Uterus (tissue), 2 donors: ENCODE measurements around the gene KLHL4.
"Not testable (repeated sequence)": the region's sequence is repeated elsewhere in the genome, so short reads cannot be mapped to it uniquely, and the experiment has no call there.

ENCODE experiments used
- CTCF ChIP-seq, 4 experiments: fragments of 200-600 bp in 2 of 4; fragments of 450-650 bp in 2 of 4; sonication (generic) in 2 of 4; IDR thresholded peaks; one replicate each; pipeline ENCODE4 v1.5.1; 2016 to 2019; ENCODE audit warnings: antibody characterized with exemption in 4 of 4, mild to moderate bottlenecking in 2 of 4, moderate library complexity in 1 of 4
- POLR2A ChIP-seq, 2 donors: fragments of 450-650 bp; IDR thresholded peaks; one replicate each; pipeline ENCODE4 v1.6.1; 2016; ENCODE audit warnings: antibody characterized with exemption in 2 of 2, mild to moderate bottlenecking in 1 of 2, moderate library complexity in 1 of 2

GRCh38 chrX:87641439-87641838 lies 123.8 kb downstream of the KLHL4 start:
- TF ChIP-seq CTCF, POLR2A (IDR thresholded peaks at IDR 0.05): not testable (repeated sequence)
